Fibroblast of skin of scalp (primary cell): ENCODE data around the gene PTPRD.
A peak's percentile ranks its signal among the peaks of the same experiment; 100 is the strongest.
"Not testable (repeated sequence)": the region's sequence is repeated elsewhere in the genome, so short reads cannot be mapped to it uniquely, and the experiment has no call there.

Experiments
- DNase-seq: peaks from one replicate; pipeline ENCODE4 v3.0.0-alpha.2; 2013

PTPRD gene

GRCh38 chr9:9441874-9442273 is 1170.9 kb downstream of the PTPRD start:
- not testable (repeated sequence) for DNase-seq

- DNase-seq = no peak
Measured at GRCh38 chr9:9437641-9438040, 1175.2 kb downstream of the PTPRD start.

- DNase-seq = not testable (repeated sequence)
Measured at GRCh38 chr9:9426454-9426853, 1186.3 kb downstream of the PTPRD start.

GRCh38 chr9:9412241-9412640 is 1200.6 kb downstream of the PTPRD start:
- DNase-seq = no peak

GRCh38 chr9:9410736-9411135 is 1202.1 kb downstream of the PTPRD start:
- DNase-seq = no peak

GRCh38 chr9:9399982-9400381 is 1212.8 kb downstream of the PTPRD start:
- no peak for DNase-seq

GRCh38 chr9:9396518-9396917 is 1216.3 kb downstream of the PTPRD start:
- no peak for DNase-seq

GRCh38 chr9:9395539-9395938 is 1217.3 kb downstream of the PTPRD start:
- DNase-seq = no peak

- no peak for DNase-seq
Measured at GRCh38 chr9:9392755-9393154, 1220.0 kb downstream of the PTPRD start.

GRCh38 chr9:9389904-9390303 is 1222.9 kb downstream of the PTPRD start:
- DNase-seq = no peak

GRCh38 chr9:9387511-9388115 is 1225.2 kb downstream of the PTPRD start:
- DNase-seq = no peak

- no peak for DNase-seq
Measured at GRCh38 chr9:9362332-9362731, 1250.5 kb downstream of the PTPRD start.

- DNase-seq = peak; percentile 2
Measured at GRCh38 chr9:9352877-9353481, 1259.8 kb downstream of the PTPRD start.

- no peak for DNase-seq
Measured at GRCh38 chr9:9341203-9341602, 1271.6 kb downstream of the PTPRD start.

- DNase-seq = no peak
Measured at GRCh38 chr9:9337129-9337528, 1275.7 kb downstream of the PTPRD start.

GRCh38 chr9:9326749-9327148 is 1286.1 kb downstream of the PTPRD start:
- DNase-seq = no peak

GRCh38 chr9:9319007-9319406 is 1293.8 kb downstream of the PTPRD start:
- DNase-seq = no peak

- not testable (repeated sequence) for DNase-seq
Measured at GRCh38 chr9:9310743-9311142, 1302.1 kb downstream of the PTPRD start.

- no peak for DNase-seq
Measured at GRCh38 chr9:9305600-9305999, 1307.2 kb downstream of the PTPRD start.

GRCh38 chr9:9299134-9299533 is 1313.7 kb downstream of the PTPRD start:
- no peak for DNase-seq

GRCh38 chr9:9286001-9286400 is 1326.8 kb downstream of the PTPRD start:
- DNase-seq = peak; percentile 35

GRCh38 chr9:9284201-9284600 is 1328.6 kb downstream of the PTPRD start:
- no peak for DNase-seq

- no peak for DNase-seq
Measured at GRCh38 chr9:9283159-9283986, 1329.4 kb downstream of the PTPRD start.

GRCh38 chr9:9275601-9276000 is 1337.2 kb downstream of the PTPRD start:
- DNase-seq = no peak
